ENCODE results near the gene ELL. TPM values are rescaled to one million over a fixed set of nuclear protein-coding genes. Genes with fewer than 3 reads are reported as not detected.
A peak's percentile ranks its signal among the peaks of the same experiment; 100 is the strongest.

ELL gene
- total RNA-seq, 3 donors from 2014 or later (not counting 1 experiment from before 2014, with no cell fraction given), result 61.1 to 64.3 (median 63.8) TPM

- Histone ChIP-seq H3K4me1 (ENCODE audit: control insufficient read depth, insufficient read depth, low read length) (peaks cover 8% of the 10 kb centered on the region), H3K27ac (ENCODE audit: low read length) (no peak overlapping the region), H3K9me3 (ENCODE audit: control insufficient read depth, insufficient read depth, low read length) (no peaks in the 10 kb centered on the region), H3K36me3 (ENCODE audit: control insufficient read depth, insufficient read depth, low read length) (peaks cover 46% of the 10 kb centered on the region), H3K4me3 (ENCODE audit: low read length) (no peak overlapping the region), H3K27me3 (ENCODE audit: control insufficient read depth, insufficient read depth, low read length) (no peaks in the 10 kb centered on the region)
- Mint-ChIP-seq H3K27ac (peak overlapping the region; percentile 51 to 64), H3K4me1 (peaks cover 7 to 23% of the 10 kb centered on the region in 2 donors), H3K36me3 (no peaks in the 10 kb centered on the region), H3K4me3 (peak overlapping the region; percentile 6), H3K27me3 (ENCODE audit: low read depth in 2 of 2) (no peaks in the 10 kb centered on the region), H3K9me3 (no peaks in the 10 kb centered on the region)
- peak; percentile 95 for TF ChIP-seq CTCF (IDR thresholded peaks at IDR 0.05)
- intact Hi-C loops (cut with micrococcal nuclease), result loop anchor here (1.0 kb wide), 1 partner anchor 396 kb away; no protein-coding TSS in a partner anchor
- DNase-seq (peak; percentile 87 to 93), ATAC-seq (peak; percentile 89 to 95 (median 91))
- WGBS (ENCODE audit: insufficient coverage), result 54% methylated on average over 26 of the region's 26 CpGs
Observed at GRCh38 chr19:18450931-18451836, 70.7 kb downstream of the ELL start.

GRCh38 chr19:18450021-18450930, 71.6 kb downstream of the ELL start:
- no peak overlapping the region for H3K27ac ChIP-seq (ENCODE audit: low read length)
- no peaks in the 10 kb centered on the region for H3K9me3 Mint-ChIP-seq
- H3K27ac Mint-ChIP-seq, result peak overlapping the region; percentile 51 to 64
- H3K27me3 Mint-ChIP-seq (ENCODE audit: low read depth in 2 of 2), result no peaks in the 10 kb centered on the region
- no peaks in the 10 kb centered on the region for H3K27me3 ChIP-seq (ENCODE audit: control insufficient read depth, insufficient read depth, low read length)
- no peak for TF ChIP-seq CTCF (IDR thresholded peaks at IDR 0.05)
- H3K4me3 Mint-ChIP-seq, result no peak overlapping the region
- H3K9me3 ChIP-seq (ENCODE audit: control insufficient read depth, insufficient read depth, low read length), result no peaks in the 10 kb centered on the region
- intact Hi-C loops (cut with micrococcal nuclease), result no loop called here
- H3K4me1 ChIP-seq (ENCODE audit: control insufficient read depth, insufficient read depth, low read length), result peaks cover 8% of the 10 kb centered on the region
- 87% methylated on average over 33 of the region's 33 CpGs for WGBS (ENCODE audit: insufficient coverage)
- no peak overlapping the region for H3K4me3 ChIP-seq (ENCODE audit: low read length)
- ATAC-seq (peak in 1 of 3 donors; percentile 9), DNase-seq (no peak)
- peaks cover 54% of the 10 kb centered on the region for H3K36me3 ChIP-seq (ENCODE audit: control insufficient read depth, insufficient read depth, low read length)
- H3K4me1 Mint-ChIP-seq, result peaks cover 4 to 21% of the 10 kb centered on the region in 2 donors
- no peaks in the 10 kb centered on the region for H3K36me3 Mint-ChIP-seq

GRCh38 chr19:18449552-18449951, 72.3 kb downstream of the ELL start:
- H3K4me3 Mint-ChIP-seq, result no peak overlapping the region
- Histone ChIP-seq H3K4me1 (ENCODE audit: control insufficient read depth, insufficient read depth, low read length) (peaks cover 8% of the 10 kb centered on the region), H3K36me3 (ENCODE audit: control insufficient read depth, insufficient read depth, low read length) (peaks cover 61% of the 10 kb centered on the region), H3K27me3 (ENCODE audit: control insufficient read depth, insufficient read depth, low read length) (no peaks in the 10 kb centered on the region), H3K27ac (ENCODE audit: low read length) (no peak overlapping the region), H3K4me3 (ENCODE audit: low read length) (no peak overlapping the region), H3K9me3 (ENCODE audit: control insufficient read depth, insufficient read depth, low read length) (no peaks in the 10 kb centered on the region)
- TF ChIP-seq CTCF (IDR thresholded peaks at IDR 0.05), result no peak
- ATAC-seq (no peak), DNase-seq (no peak)
- H3K27ac Mint-ChIP-seq, result no peak overlapping the region
- intact Hi-C loops (cut with micrococcal nuclease), result no loop called here
- no peaks in the 10 kb centered on the region for H3K27me3 Mint-ChIP-seq (ENCODE audit: low read depth in 2 of 2)
- no peaks in the 10 kb centered on the region for H3K36me3 Mint-ChIP-seq
- 97% methylated on average over 14 of the region's 14 CpGs for WGBS (ENCODE audit: insufficient coverage)
- peaks cover 4 to 21% of the 10 kb centered on the region in 2 donors for H3K4me1 Mint-ChIP-seq
- no peaks in the 10 kb centered on the region for H3K9me3 Mint-ChIP-seq

All from natural killer cell (primary cell).